Common myeloid progenitor, CD34-positive (primary cell): ENCODE data around the gene KCNK2. TPM values are rescaled to one million over a fixed set of nuclear protein-coding genes. Genes with fewer than 3 reads are reported as not detected.

Experiments used
- CTCF ChIA-PET: fragments of 350-600 bp; sonication (Branson Sonifier 250); formaldehyde crosslinking; loops from one replicate; lab custom pipeline; 2021; ENCODE audit warnings: antibody characterized with exemption; lab: Charles Lee
- POLR2A ChIA-PET: fragments of 350-600 bp; sonication (Branson Sonifier 250); formaldehyde crosslinking; loops from one replicate; lab custom pipeline; 2021; ENCODE audit warnings: antibody characterized with exemption; lab: Charles Lee
- DNase-seq, 3 donors: peaks; one replicate each; pipeline versions ENCODE4 v3.0.0 to v3.0.0-alpha.2; 2013
- H3K27ac ChIP-seq, 2 experiments: 1 replicate in 1 of 2; 2 replicates in 1 of 2; pipeline ENCODE4 v1.7.0; 2013; ENCODE audit warnings: inconsistent platforms in 2 of 2, low read length in 2 of 2, mild to moderate bottlenecking in 2 of 2, low read depth in 1 of 2, moderate library complexity in 1 of 2; ENCODE audit not compliant: severe bottlenecking in 2 of 2, insufficient read depth in 1 of 2, poor library complexity in 1 of 2
- H3K27me3 ChIP-seq, 5 experiments: replicated peaks in 2 of 5; 1 replicate in 3 of 5; 2 replicates in 2 of 5; pipeline versions ENCODE4 v1.6.1 to v1.7.0; 2013; ENCODE audit warnings: low read length in 4 of 5, mild to moderate bottlenecking in 2 of 5, moderate library complexity in 2 of 5, inconsistent platforms in 1 of 5; ENCODE audit not compliant: insufficient read depth in 5 of 5, control insufficient read depth in 4 of 5
- H3K36me3 ChIP-seq, 4 experiments: 1 replicate in 2 of 4; 2 replicates in 2 of 4; pipeline versions ENCODE4 v1.6.1 to v1.7.0; 2013; ENCODE audit warnings: low read length in 3 of 4, control low read depth in 1 of 4, mild to moderate bottlenecking in 1 of 4; ENCODE audit not compliant: control insufficient read depth in 4 of 4, insufficient read depth in 4 of 4
- H3K4me1 ChIP-seq, 4 experiments: 1 replicate in 3 of 4; 2 replicates in 1 of 4; pipeline versions ENCODE4 v1.6.1 to v1.7.1; 2013; ENCODE audit warnings: low read length in 3 of 4, mild to moderate bottlenecking in 3 of 4, control low read depth in 1 of 4, inconsistent platforms in 1 of 4, moderate library complexity in 1 of 4; ENCODE audit not compliant: control insufficient read depth in 4 of 4, insufficient read depth in 4 of 4; ENCODE audit errors: control extremely low read depth in 1 of 4
- H3K4me3 ChIP-seq, 7 experiments: 1 replicate in 4 of 7; 2 replicates in 3 of 7; pipeline versions ENCODE4 v1.5.1 to v1.7.0; 2013; ENCODE audit warnings: mild to moderate bottlenecking in 7 of 7, low read length in 6 of 7, moderate library complexity in 6 of 7, inconsistent platforms in 2 of 7, low read depth in 2 of 7, control low read depth in 1 of 7; ENCODE audit not compliant: insufficient read depth in 4 of 7, control insufficient read depth in 1 of 7; ENCODE audit errors: extremely low read depth in 1 of 7
- H3K9me3 ChIP-seq, 5 experiments: 1 replicate in 4 of 5; 2 replicates in 1 of 5; pipeline versions ENCODE4 v1.6.1 to v1.7.1; 2013; ENCODE audit warnings: low read length in 4 of 5, mild to moderate bottlenecking in 2 of 5, inconsistent platforms in 1 of 5, low read depth in 1 of 5, moderate library complexity in 1 of 5; ENCODE audit not compliant: control insufficient read depth in 4 of 5, insufficient read depth in 2 of 5; ENCODE audit errors: control extremely low read depth in 1 of 5
- WGBS: methylation state at CpG from one replicate; pipeline ENCODE4 v1.1.5; 2013; ENCODE audit not compliant: insufficient coverage; 5-methylcytosine and 5-hydroxymethylcytosine counted together
- polyA plus RNA-seq: library from polyadenylated mRNA; unstranded; fragments of 120-200 nt; gene quantifications from one replicate; pipeline ENCODE4 v1.2.1, GENCODE V29; 2013

KCNK2 gene, protein sequence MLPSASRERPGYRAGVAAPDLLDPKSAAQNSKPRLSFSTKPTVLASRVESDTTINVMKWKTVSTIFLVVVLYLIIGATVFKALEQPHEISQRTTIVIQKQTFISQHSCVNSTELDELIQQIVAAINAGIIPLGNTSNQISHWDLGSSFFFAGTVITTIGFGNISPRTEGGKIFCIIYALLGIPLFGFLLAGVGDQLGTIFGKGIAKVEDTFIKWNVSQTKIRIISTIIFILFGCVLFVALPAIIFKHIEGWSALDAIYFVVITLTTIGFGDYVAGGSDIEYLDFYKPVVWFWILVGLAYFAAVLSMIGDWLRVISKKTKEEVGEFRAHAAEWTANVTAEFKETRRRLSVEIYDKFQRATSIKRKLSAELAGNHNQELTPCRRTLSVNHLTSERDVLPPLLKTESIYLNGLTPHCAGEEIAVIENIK
- polyA plus RNA-seq, result not detected

DNA sequence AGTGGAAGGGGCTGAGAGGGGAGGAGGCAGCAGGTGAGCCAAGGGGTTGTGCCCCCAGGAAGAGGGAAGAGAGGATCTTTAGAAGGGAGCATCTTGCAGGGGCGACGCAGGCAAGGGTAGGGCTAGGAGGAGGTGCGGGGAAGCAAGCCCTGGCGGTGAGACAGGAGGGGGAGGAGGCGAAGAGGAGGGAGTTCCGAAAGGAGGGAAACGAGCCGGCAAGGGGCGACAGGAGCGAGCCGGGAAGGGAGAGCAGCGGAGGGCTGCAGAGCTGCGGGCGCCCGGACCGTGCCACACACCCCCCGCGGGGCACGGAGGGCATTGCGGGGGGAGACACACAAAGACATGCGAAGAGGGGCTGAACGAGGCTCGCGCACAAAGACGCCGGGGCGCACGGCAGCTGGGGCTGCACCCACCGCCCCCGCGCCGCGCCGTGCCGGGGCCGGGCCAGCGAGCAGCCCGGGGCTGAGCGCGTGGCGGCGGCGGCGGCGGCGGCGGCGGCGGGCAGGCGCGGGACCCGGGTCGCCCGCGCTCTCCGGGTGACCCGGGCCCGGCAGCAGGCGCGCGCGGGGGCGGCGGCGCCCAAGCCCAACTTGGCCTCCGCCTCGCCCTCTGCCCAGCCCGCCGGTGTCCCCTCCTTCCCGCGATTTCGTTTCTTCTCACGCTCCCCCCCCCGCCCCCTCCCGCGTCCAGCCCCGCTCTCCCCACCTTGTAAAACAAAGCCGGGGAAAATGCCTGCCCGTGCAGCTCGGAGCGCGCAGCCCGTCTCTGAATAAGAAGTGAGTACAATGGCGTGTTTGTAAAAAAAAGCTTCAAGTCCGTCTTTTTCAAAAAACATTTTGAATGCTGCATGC lies at the start of gene KCNK2:
Gene KCNK2 (plus strand): TSS at position 206 of the 851 bp plus-strand sequence. CDS start 649 bp downstream, outside the sequence.
- Histone ChIP-seq H3K9me3 (no peaks in the 10 kb centered on the region), H3K36me3 (no peaks in the 10 kb centered on the region), H3K27ac (no peak within 1 kb of the TSS), H3K27me3 (peaks cover 28 to 75% (median 41%) of the 10 kb centered on the region in 5 experiments), H3K4me3 (peak within 1 kb of the TSS in 4 of 7 experiments; percentile 34 to 47 (median 44)), H3K4me1 (peaks cover 0 to 10% (median 6%) of the 10 kb centered on the region in 4 experiments)
- under 1% methylated on average over 65 of the region's 85 CpGs for WGBS
- ChIA-PET POLR2A (no interaction called here), CTCF (no interaction called here)
- DNase-seq, result peak in 1 of 3 donors; percentile 14

DNA sequence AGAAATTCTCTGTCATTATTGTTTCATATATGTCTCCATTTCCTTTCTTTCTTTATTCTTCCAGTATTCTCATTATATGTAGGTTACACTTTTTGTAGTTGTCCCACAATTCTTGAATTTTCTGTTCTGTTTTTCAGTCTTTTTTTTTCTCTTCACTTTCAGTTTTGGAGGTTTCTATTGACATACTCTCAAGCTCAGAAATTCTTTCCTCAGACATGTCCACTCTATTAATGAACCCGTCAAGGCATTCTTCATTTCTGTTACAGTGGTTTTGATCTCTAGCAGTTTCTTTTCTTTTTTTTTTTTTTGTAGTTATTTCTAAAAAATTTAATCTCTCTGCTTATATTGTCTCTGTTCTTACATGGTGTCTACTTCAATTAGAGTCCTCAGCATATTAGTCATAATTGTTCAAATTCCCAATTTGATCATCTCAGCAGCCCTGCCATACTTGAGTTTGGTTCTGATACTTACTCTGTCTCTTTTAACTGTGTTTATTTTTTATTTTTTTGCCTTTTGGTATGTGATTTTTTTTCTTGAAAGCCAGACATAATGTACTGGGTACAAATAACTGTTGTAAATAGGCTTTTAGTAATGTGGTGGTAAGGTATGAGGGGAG lies 49.5 kb upstream of the KCNK2 start:
- no CpG with 5 or more reads among the region's 1 CpG for WGBS

DNA sequence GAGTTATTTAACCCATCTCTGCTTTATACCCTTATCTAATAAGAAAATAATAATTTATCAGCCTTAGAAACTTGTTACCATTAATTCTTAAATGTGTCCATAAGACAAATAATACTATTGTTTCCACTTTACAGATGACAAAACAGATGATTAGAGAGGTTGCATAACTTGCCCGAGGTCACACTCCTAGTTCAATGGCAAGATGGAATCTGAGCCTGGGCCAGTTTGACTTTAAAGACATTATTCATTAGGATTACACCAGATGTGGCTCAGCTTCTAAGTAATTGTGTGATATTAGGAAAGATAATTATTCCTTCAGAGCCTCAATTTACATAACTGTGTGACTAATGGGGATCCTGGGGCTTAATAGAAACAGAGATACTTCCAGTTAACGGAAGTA lies 42.3 kb upstream of the KCNK2 start:
- Histone ChIP-seq H3K9me3 (no peaks in the 10 kb centered on the region), H3K27me3 (no peaks in the 10 kb centered on the region), H3K4me3 (no peak overlapping the region), H3K27ac (no peak overlapping the region), H3K36me3 (no peaks in the 10 kb centered on the region), H3K4me1 (no peaks in the 10 kb centered on the region)
- ChIA-PET POLR2A (no interaction called here), CTCF (no interaction called here)
- no peak for DNase-seq
- WGBS, result 80% methylated on average over 2 of the region's 2 CpGs

More for the DNA sequence above, 49.5 kb upstream of the KCNK2 start:
- Histone ChIP-seq H3K27ac (no peak overlapping the region), H3K4me1 (no peaks in the 10 kb centered on the region), H3K36me3 (no peaks in the 10 kb centered on the region), H3K4me3 (no peak overlapping the region), H3K9me3 (no peaks in the 10 kb centered on the region), H3K27me3 (no peaks in the 10 kb centered on the region)
- CTCF ChIA-PET, result no interaction called here
- POLR2A ChIA-PET, result no interaction called here
- DNase-seq, result no peak

DNA sequence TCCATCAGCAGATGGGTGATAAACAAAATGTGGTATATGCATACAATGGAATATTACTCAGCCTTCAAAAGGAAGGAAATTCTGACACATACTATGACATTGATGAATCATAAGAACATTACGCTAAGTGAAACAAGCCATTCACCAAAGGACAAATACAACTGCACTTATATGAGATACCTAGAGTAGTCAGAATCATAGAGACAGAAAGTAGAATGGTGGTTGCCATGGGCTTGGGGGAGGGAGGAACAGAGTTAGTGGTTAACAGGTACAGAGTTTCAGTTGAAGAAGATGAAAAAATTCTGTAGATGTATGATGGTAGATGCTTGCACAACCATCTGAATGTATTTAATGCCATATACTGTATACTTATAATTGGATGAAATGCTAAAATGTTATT lies 39.1 kb upstream of the KCNK2 start:
- Histone ChIP-seq H3K4me1 (no peaks in the 10 kb centered on the region), H3K27ac (no peak overlapping the region), H3K9me3 (no peaks in the 10 kb centered on the region), H3K27me3 (no peaks in the 10 kb centered on the region), H3K4me3 (no peak overlapping the region), H3K36me3 (no peaks in the 10 kb centered on the region)
- DNase-seq, result no peak
- CTCF ChIA-PET, result no interaction called here
- WGBS, result no CpG with 5 or more reads among the region's 1 CpG
- POLR2A ChIA-PET, result no interaction called here

DNA sequence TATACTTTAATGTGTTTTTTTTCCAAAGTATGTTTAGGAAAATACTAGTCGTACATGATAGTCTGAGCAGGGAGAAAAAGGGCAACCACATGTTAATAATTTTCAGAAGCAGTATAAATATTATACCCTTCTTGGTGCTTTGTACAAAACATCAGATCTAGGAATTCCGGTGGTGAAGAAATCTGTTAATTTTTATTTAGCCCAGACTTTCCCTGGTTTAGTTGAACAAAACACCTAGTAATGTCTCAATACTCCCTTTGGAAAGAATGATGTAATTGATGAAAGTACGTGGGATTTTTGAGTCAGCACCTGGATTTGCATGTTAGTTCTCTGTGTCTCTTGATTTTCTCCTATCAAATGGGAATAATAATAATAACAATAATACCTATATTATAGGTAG lies 38.4 kb upstream of the KCNK2 start:
- no peaks in the 10 kb centered on the region for H3K4me1 ChIP-seq
- H3K36me3 ChIP-seq, result no peaks in the 10 kb centered on the region
- no peaks in the 10 kb centered on the region for H3K27me3 ChIP-seq
- WGBS, result 100% methylated on average over 1 of the region's 3 CpGs
- H3K4me3 ChIP-seq, result no peak overlapping the region
- CTCF ChIA-PET, result no interaction called here
- POLR2A ChIA-PET, result no interaction called here
- no peaks in the 10 kb centered on the region for H3K9me3 ChIP-seq
- DNase-seq, result no peak
- H3K27ac ChIP-seq, result no peak overlapping the region

DNA sequence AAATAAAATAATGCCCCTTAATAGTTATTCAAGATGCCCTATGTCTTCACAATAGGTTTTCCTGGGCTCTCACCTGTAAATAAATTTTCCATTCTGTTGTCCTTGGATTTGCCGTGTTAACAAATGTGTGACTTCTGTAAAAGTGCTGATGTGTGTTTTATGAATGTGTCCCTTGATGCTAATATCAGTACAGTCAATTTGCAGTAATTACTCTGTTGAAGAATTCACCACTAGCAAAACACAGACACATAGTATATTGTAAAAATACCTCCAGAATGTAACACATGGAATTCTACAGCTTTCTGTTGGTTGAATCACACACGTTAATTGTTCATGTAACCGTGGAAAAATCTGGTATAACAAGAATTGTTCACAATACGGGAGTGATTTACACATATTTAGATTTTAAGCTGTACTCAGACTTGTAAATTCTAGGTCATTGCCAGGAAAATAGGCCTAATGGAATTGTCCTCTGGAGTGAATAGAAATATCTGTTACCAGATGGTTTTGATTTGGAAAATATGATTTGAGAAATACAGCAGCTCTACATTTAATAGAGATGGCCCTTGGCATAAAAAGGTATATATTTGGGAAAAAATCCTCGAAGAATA lies 36.7 kb upstream of the KCNK2 start:
- no peak for DNase-seq
- Histone ChIP-seq H3K27ac (no peak overlapping the region), H3K9me3 (no peaks in the 10 kb centered on the region), H3K36me3 (no peaks in the 10 kb centered on the region), H3K4me1 (no peaks in the 10 kb centered on the region), H3K4me3 (no peak overlapping the region), H3K27me3 (no peaks in the 10 kb centered on the region)
- POLR2A ChIA-PET, result no interaction called here
- 100% methylated on average over 2 of the region's 5 CpGs for WGBS
- CTCF ChIA-PET, result no interaction called here
